ENCODE results near the gene MSANTD1.

The MSANTD1 gene

GRCh38 chr4:3210467-3210866, 38.5 kb upstream of the MSANTD1 start:
- H3K4me3 ChIP-seq (ENCODE audit: control insufficient read depth, low read depth, low read length) = no peak overlapping the region
- no peak for TF ChIP-seq CTCF (conservative IDR thresholded peaks at IDR 0.05; ENCODE audit: control insufficient read depth, insufficient read depth, low read depth, low read length)
- no peak for DNase-seq (ENCODE audit: low read depth)

GRCh38 chr4:3211866-3212265, 37.1 kb upstream of the MSANTD1 start:
- no peak for TF ChIP-seq CTCF (conservative IDR thresholded peaks at IDR 0.05; ENCODE audit: control insufficient read depth, insufficient read depth, low read depth, low read length)
- no peak overlapping the region for H3K4me3 ChIP-seq (ENCODE audit: control insufficient read depth, low read depth, low read length)
- DNase-seq (ENCODE audit: low read depth) = no peak

DNA sequence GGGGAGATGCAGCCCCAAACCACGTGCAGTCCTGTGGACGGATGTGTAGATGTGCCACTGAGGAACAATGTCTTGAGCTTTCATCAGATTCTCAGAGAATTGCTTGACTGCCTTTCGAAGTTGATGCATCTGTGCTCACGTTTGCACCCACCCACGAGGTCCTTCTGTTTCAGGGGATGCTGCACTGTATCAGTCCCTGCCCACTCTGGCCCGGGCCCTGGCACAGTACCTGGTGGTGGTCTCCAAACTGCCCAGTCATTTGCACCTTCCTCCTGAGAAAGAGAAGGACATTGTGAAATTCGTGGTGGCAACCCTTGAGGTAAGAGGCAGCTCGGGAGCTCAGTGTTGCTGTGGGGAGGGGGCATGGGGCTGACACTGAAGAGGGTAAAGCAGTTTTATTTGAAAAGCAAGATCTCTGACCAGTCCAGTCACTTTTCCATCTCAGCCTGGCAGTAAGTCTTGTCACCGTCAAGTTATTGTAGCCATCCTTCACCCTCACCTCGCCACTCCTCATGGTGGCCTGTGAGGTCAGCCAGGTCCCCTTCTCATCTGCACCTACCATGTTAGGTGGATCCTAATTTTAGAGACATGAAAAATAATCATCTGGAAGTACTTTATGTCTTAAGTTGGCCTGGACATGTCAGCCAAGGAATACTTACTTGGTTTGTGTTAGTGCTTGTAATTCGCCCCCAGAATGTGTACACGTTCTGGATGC, 36.4 kb upstream of the MSANTD1 start:
- no peak for DNase-seq (ENCODE audit: low read depth)
- no peak for TF ChIP-seq CTCF (conservative IDR thresholded peaks at IDR 0.05; ENCODE audit: control insufficient read depth, insufficient read depth, low read depth, low read length)
- H3K4me3 ChIP-seq (ENCODE audit: control insufficient read depth, low read depth, low read length) = no peak overlapping the region

DNA sequence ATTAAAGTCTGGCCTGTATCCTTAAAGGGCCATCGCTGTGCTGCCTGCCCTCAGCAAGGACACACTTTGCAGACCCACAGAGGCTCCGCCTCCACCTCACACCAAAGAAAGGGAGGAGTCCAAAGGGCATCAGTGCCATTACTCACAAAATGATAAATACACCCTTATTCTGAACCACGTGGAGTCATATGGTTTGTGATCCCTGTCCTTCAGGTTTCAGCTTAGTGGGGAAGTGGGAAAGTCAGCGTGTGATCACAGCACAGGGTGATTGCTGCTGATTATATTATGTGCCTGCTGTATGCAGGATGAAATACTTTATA, 35.9 kb upstream of the MSANTD1 start:
- no peak for TF ChIP-seq CTCF (conservative IDR thresholded peaks at IDR 0.05; ENCODE audit: control insufficient read depth, insufficient read depth, low read depth, low read length)
- no peak for DNase-seq (ENCODE audit: low read depth)
- H3K4me3 ChIP-seq (ENCODE audit: control insufficient read depth, low read depth, low read length) = no peak overlapping the region

GRCh38 chr4:3213661-3214250, 35.2 kb upstream of the MSANTD1 start:
- DNase-seq (ENCODE audit: low read depth) = no peak
- H3K4me3 ChIP-seq (ENCODE audit: control insufficient read depth, low read depth, low read length) = no peak overlapping the region
- no peak for TF ChIP-seq CTCF (conservative IDR thresholded peaks at IDR 0.05; ENCODE audit: control insufficient read depth, insufficient read depth, low read depth, low read length)

DNA sequence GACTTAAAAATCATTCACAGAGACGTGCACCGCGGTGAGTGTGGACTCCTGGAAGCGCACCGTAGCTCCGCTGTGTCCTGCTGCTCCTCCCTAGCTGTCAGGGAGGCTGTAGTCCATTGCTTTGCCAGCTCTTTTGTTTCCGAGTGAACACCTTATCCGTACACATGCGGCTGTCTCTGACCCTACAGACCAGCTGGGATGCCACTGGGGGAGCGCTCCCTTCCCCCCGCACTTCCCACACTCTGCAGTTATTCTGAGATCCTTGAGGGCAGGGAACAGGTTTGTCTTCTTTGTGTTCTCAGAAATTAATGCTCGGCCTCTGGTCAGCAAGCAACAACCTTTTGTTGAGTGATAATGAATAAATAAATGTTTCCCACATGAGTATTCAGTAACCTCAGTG, 33.7 kb upstream of the MSANTD1 start:
- no peak for TF ChIP-seq CTCF (conservative IDR thresholded peaks at IDR 0.05; ENCODE audit: control insufficient read depth, insufficient read depth, low read depth, low read length)
- no peak overlapping the region for H3K4me3 ChIP-seq (ENCODE audit: control insufficient read depth, low read depth, low read length)
- no peak for DNase-seq (ENCODE audit: low read depth)

Measured in fibroblast of mammary gland (primary cell).